Cardiac atrium fibroblast (primary cell): ENCODE measurements around the gene SLC18A3. TPM values are rescaled to one million over a fixed set of nuclear protein-coding genes. Genes with fewer than 3 reads are reported as not detected.

Experiments used
- total RNA-seq: library from RNA; depleted of rRNA; stranded (reverse); fragments of >200 nt; gene quantifications from 2 replicates; pipeline ENCODE4 v1.2.3, GENCODE V29; 2015

SLC18A3 gene
- 1.3 TPM in 1 of 2 replicates, not detected in the other for total RNA-seq

GRCh38 chr10:49610114-49610457 lies at the start of gene SLC18A3:
TSS of gene SLC18A3 (plus strand) at chr10:49610310. CDS start at chr10:49610741, 431 bp downstream.

GRCh38 chr10:49613882-49614241 lies 3.8 kb downstream of the SLC18A3 start, which contains the start of gene CHAT:
TSS of gene CHAT (plus strand) at chr10:49614037. CDS start at chr10:49614190, 153 bp downstream.

Other genes with a start within 250 kb of the SLC18A3 start
- not detected in 2 replicates for gene DRGX, start 214.2 kb upstream of the SLC18A3 start, total RNA-seq
- 35.4 and 58.8 TPM in 2 replicates for gene ERCC6, start 71.2 kb upstream of the SLC18A3 start, total RNA-seq
- gene CHAT, start 3.7 kb downstream of the SLC18A3 start, total RNA-seq, result not detected in 2 replicates
- not detected in 2 replicates for gene C10orf53, start 69.3 kb downstream of the SLC18A3 start, total RNA-seq
- 0.49 TPM in 1 of 2 replicates, not detected in the other for gene OGDHL, start 152.0 kb downstream of the SLC18A3 start, total RNA-seq